HFFc6 (cell line): ENCODE results near the gene SYT2. TPM values are rescaled to one million over a fixed set of nuclear protein-coding genes. Genes with fewer than 3 reads are reported as not detected.

Experiments
- DNase-seq: peaks from one replicate; pipeline ENCODE4 v3.0.0-alpha.2; 2018
- H3K27ac Mint-ChIP-seq: 2 replicates; pipeline ENCODE4 v1.8.0; 2020; ENCODE audit warnings: mild to moderate bottlenecking, mixed read lengths
- H3K27me3 Mint-ChIP-seq: 2 replicates; pipeline ENCODE4 v1.8.0; 2021; ENCODE audit warnings: mild to moderate bottlenecking, moderate library complexity, mixed read lengths; ENCODE audit not compliant: insufficient read depth
- H3K36me3 Mint-ChIP-seq: 2 replicates; pipeline ENCODE4 v1.8.0; 2021; ENCODE audit warnings: low read depth, mixed read lengths
- H3K4me1 Mint-ChIP-seq: 2 replicates; pipeline ENCODE4 v1.8.0; 2020; ENCODE audit warnings: low read depth, mixed read lengths
- H3K4me3 Mint-ChIP-seq: 2 replicates; pipeline ENCODE4 v1.8.0; 2020; ENCODE audit warnings: mild to moderate bottlenecking, moderate library complexity, mixed read lengths
- H3K9me3 Mint-ChIP-seq: 2 replicates; pipeline ENCODE4 v1.8.0; 2020; ENCODE audit warnings: mild to moderate bottlenecking, mixed read lengths
- total RNA-seq, 6 experiments: library from RNA; stranded (reverse); fragmentation: NEBNext Ultra II Directional; extraction: Animal tissue kit (Norgen Biotek cat#: 25700); gene quantifications; 2 replicates in 1 of 6; 3 replicates in 5 of 6; pipeline ENCODE4 v1.2.3, GENCODE V29; 2021
- TF ChIP-seq, protein P1 (sequence below): fragments of 200-600 bp; sonication (generic); IDR thresholded peaks from 2 replicates; pipeline ENCODE4 v1.5.0; 2021; ENCODE audit warnings: antibody characterized with exemption, mild to moderate bottlenecking

The SYT2 gene
- total RNA-seq, 6 experiments from 2014 or later, result 0.03 TPM; not detected in 5

DNA sequence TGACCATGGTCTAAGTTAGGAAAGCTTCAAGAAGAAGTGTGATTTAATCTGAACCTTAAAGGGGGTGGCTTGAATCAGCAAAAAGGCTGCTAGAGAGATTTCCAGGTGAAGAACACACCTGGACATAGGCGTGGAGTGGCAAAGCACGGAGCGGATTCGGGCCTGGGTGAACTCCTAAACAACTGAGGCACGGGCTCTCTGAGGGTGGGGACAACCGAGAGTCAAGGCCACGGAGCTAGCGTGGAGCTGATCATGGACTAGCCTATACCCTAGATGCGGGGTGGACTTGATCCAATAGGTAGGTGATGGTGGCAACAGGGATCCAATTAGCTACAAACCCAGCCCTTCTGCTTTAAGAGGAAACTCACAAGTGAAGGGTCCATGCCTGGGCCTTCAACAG is 27.8 kb downstream of the SYT2 start:
- H3K27me3 Mint-ChIP-seq, result peaks cover 65% of the 10 kb centered on the region
- no peak overlapping the region for H3K27ac Mint-ChIP-seq

GRCh38 chr1:202681736-202682420 is 28.4 kb downstream of the SYT2 start:
- peaks cover 14% of the 10 kb centered on the region for H3K9me3 Mint-ChIP-seq
- TF ChIP-seq, protein P1, sequence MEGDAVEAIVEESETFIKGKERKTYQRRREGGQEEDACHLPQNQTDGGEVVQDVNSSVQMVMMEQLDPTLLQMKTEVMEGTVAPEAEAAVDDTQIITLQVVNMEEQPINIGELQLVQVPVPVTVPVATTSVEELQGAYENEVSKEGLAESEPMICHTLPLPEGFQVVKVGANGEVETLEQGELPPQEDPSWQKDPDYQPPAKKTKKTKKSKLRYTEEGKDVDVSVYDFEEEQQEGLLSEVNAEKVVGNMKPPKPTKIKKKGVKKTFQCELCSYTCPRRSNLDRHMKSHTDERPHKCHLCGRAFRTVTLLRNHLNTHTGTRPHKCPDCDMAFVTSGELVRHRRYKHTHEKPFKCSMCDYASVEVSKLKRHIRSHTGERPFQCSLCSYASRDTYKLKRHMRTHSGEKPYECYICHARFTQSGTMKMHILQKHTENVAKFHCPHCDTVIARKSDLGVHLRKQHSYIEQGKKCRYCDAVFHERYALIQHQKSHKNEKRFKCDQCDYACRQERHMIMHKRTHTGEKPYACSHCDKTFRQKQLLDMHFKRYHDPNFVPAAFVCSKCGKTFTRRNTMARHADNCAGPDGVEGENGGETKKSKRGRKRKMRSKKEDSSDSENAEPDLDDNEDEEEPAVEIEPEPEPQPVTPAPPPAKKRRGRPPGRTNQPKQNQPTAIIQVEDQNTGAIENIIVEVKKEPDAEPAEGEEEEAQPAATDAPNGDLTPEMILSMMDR, result no peak
- H3K27ac Mint-ChIP-seq, result no peak overlapping the region
- H3K4me1 Mint-ChIP-seq, result no peaks in the 10 kb centered on the region
- H3K36me3 Mint-ChIP-seq, result no peaks in the 10 kb centered on the region
- DNase-seq, result no peak
- no peak overlapping the region for H3K4me3 Mint-ChIP-seq
- H3K27me3 Mint-ChIP-seq, result peaks cover 65% of the 10 kb centered on the region

More for the DNA sequence above, 27.8 kb downstream of the SYT2 start:
- Mint-ChIP-seq H3K9me3 (peaks cover 8% of the 10 kb centered on the region; the same call in 1 of the 2 replicates), H3K4me1 (no peaks in the 10 kb centered on the region), H3K4me3 (no peak overlapping the region), H3K36me3 (no peaks in the 10 kb centered on the region)
- no peak for DNase-seq
- TF ChIP-seq, protein P1, result no peak

DNA sequence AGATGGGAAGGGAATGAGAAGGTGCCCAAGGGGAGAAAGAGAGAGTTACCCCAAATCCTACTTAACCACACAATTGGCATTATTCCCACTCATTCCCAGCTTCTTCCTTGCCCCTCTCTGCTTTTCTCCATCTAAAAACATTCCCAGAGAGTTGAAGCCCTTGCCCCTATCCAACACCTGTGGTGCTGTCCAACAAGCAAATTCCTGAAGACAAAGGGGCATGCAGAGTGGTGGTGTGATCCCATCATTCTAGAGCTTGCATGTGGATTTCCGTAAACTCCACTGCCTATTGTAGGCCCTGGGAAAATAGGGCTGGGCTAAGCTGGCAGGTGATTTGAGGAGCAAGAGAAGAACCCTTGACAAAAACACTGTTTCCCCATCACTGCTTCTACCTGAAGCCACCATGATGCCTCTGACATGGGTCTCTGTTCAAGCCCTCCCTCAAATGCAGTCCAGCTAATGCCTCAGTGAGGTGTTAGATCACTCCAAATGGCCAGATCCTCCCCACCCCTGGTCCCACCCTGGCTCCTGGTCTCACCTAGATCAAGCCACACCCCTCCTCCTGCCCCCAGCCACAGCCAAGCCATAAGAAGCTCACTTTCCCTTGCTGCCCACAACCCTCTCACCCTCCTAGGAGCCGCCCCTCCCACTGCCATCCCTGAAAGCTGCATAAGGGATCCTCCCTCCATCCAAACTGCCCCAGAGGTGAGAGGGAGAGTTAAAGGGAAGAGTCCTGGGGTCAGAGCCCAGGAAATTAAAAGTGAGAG is 29.5 kb downstream of the SYT2 start:
- TF ChIP-seq, protein P1, result no peak
- Mint-ChIP-seq H3K36me3 (no peaks in the 10 kb centered on the region), H3K4me3 (no peak overlapping the region), H3K9me3 (peaks cover 14% of the 10 kb centered on the region), H3K27me3 (peaks cover 60% of the 10 kb centered on the region), H3K4me1 (no peaks in the 10 kb centered on the region), H3K27ac (no peak overlapping the region)
- DNase-seq, result no peak

DNA sequence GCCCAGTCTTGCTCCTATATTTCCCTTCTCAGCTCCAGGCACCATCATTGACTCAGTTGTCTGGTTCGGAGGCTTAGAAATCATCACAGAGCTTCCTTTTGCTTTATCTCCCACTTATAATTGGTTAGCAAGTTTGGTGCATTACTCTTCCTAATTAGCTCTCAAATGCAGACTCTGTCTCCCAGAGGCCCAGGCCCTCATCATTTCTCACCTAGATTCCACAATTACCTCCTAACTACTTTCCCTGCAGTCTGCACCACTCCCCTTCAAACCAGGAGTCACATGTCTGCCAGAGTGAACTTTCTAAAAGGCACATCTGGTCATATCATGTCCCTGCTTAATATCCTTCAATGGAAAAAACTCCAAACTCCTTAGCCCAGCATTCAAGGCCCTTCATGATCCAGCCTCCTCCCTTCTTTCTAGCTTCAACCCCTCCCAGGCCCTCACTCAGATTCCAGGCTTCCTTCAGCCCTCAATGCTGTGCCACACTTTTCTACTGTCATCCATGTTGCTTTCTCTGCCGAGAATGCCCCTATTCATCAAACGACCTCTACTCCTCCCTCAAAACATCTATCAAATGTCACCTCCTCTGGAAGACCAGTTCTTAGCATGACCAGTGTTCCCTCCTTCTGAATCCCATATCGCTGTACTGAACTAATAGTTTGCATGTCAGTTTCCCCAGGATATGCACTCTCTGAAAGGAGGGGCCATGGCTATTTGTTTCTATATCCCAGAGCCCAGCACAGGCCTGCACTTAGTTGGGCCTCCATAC is 30.7 kb downstream of the SYT2 start:
- no peaks in the 10 kb centered on the region for H3K4me1 Mint-ChIP-seq
- peaks cover 52% of the 10 kb centered on the region for H3K27me3 Mint-ChIP-seq
- H3K36me3 Mint-ChIP-seq, result no peaks in the 10 kb centered on the region
- H3K4me3 Mint-ChIP-seq, result no peak overlapping the region
- H3K27ac Mint-ChIP-seq, result no peak overlapping the region
- TF ChIP-seq, protein P1, result no peak
- no peak for DNase-seq
- peaks cover 14% of the 10 kb centered on the region for H3K9me3 Mint-ChIP-seq

DNA sequence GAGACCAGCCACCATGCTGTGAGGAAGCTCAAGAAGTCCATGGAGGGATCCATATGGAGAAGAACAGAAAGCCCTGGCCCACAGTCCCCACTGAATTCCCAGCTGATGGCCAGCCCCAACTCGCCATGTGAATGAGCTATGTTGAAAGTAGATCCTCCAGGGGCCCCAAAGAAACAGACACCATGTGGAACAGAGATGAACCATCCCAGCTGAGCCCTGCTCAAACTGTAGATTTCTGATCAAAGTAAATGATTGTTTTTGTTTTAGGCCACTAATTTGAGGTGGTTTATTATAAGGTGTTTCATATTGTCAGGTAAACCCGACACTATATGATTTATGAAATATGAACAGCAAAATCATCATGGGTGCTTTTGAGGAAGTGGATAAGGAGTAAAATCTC is 32.8 kb downstream of the SYT2 start:
- Mint-ChIP-seq H3K4me3 (no peak overlapping the region), H3K36me3 (no peaks in the 10 kb centered on the region; the same call in 1 of the 2 replicates), H3K9me3 (peaks cover 14% of the 10 kb centered on the region), H3K4me1 (no peaks in the 10 kb centered on the region), H3K27me3 (peaks cover 47% of the 10 kb centered on the region), H3K27ac (no peak overlapping the region)
- DNase-seq, result no peak
- TF ChIP-seq, protein P1, result no peak
